ENCODE data around the gene SMPX.

SMPX gene

GRCh38 chrX:21744060-21744459 is 13.9 kb downstream of the SMPX start:
- DNase-seq (ENCODE audit: low spot score), result no peak

GRCh38 chrX:21741869-21742701 is 15.8 kb downstream of the SMPX start:
- DNase-seq (ENCODE audit: low spot score), result no peak

- DNase-seq (ENCODE audit: low spot score), result no peak
Measured at GRCh38 chrX:21741364-21741763, 16.6 kb downstream of the SMPX start.

- no peak for DNase-seq (ENCODE audit: low spot score)
Measured at GRCh38 chrX:21740329-21741274, 17.3 kb downstream of the SMPX start.

GRCh38 chrX:21738950-21739287 is 19.0 kb downstream of the SMPX start:
- DNase-seq (ENCODE audit: low spot score), result peak; percentile 14

- DNase-seq (ENCODE audit: low spot score), result peak; percentile 76
Measured at GRCh38 chrX:21738210-21738949, 19.5 kb downstream of the SMPX start.

- no peak for DNase-seq (ENCODE audit: low spot score)
Measured at GRCh38 chrX:21735768-21736127, 22.2 kb downstream of the SMPX start.

GRCh38 chrX:21735038-21735767 is 22.7 kb downstream of the SMPX start:
- no peak for DNase-seq (ENCODE audit: low spot score)

GRCh38 chrX:21734175-21734574 is 23.7 kb downstream of the SMPX start:
- DNase-seq (ENCODE audit: low spot score), result no peak

- no peak for DNase-seq (ENCODE audit: low spot score)
Measured at GRCh38 chrX:21733705-21734104, 24.2 kb downstream of the SMPX start.

- DNase-seq (ENCODE audit: low spot score), result no peak
Measured at GRCh38 chrX:21730026-21730425, 27.9 kb downstream of the SMPX start.

- DNase-seq (ENCODE audit: low spot score), result no peak
Measured at GRCh38 chrX:21728276-21728968, 29.5 kb downstream of the SMPX start.

GRCh38 chrX:21725916-21726315 is 32.0 kb downstream of the SMPX start:
- no peak for DNase-seq (ENCODE audit: low spot score)

- DNase-seq (ENCODE audit: low spot score), result peak; percentile 25
Measured at GRCh38 chrX:21725496-21725895, 32.4 kb downstream of the SMPX start.

GRCh38 chrX:21723814-21724213 is 34.1 kb downstream of the SMPX start:
- no peak for DNase-seq (ENCODE audit: low spot score)

- DNase-seq (ENCODE audit: low spot score), result peak; percentile 45
Measured at GRCh38 chrX:21723084-21723483, 34.8 kb downstream of the SMPX start.

GRCh38 chrX:21721195-21721594 is 36.7 kb downstream of the SMPX start:
- no peak for DNase-seq (ENCODE audit: low spot score)

- no peak for DNase-seq (ENCODE audit: low spot score)
Measured at GRCh38 chrX:21718575-21718974, 39.3 kb downstream of the SMPX start.

- DNase-seq (ENCODE audit: low spot score), result no peak
Measured at GRCh38 chrX:21717802-21718201, 40.1 kb downstream of the SMPX start.

- DNase-seq (ENCODE audit: low spot score), result no peak
Measured at GRCh38 chrX:21715825-21716224, 42.1 kb downstream of the SMPX start.

GRCh38 chrX:21715337-21715736 is 42.6 kb downstream of the SMPX start:
- DNase-seq (ENCODE audit: low spot score), result no peak
